Stimulated activated naive B cell treated with anti-CD40 and anti-IgM and Interleukin-4, amounts not matched to agents 10 μg/mL and 1 μg/mL and 100 μg/mL, for 72 hours (primary cell): ENCODE measurements around the gene FBXL7.

Experiments
- ATAC-seq, 2 donors: fragments of 150-1000 bp; cut with Tn5 transposase; replicated peaks; 2 replicates each; pipeline ENCODE4 v1.10.0; 2021; ENCODE audit warnings: moderate library complexity in 1 of 2
- DNase-seq: peaks from one replicate; pipeline ENCODE4 v3.0.0; 2021
- H3K27ac Mint-ChIP-seq: one replicate; pipeline ENCODE4 v1.8.0; 2022; ENCODE audit warnings: mild to moderate bottlenecking, mixed read lengths
- H3K27me3 Mint-ChIP-seq, 2 donors: one replicate each; pipeline ENCODE4 v1.8.0; 2022; ENCODE audit warnings: mixed read lengths in 2 of 2
- H3K36me3 Mint-ChIP-seq, 2 donors: one replicate each; pipeline ENCODE4 v1.8.0; 2022; ENCODE audit warnings: mixed read lengths in 2 of 2, mild to moderate bottlenecking in 1 of 2
- H3K4me1 Mint-ChIP-seq, 2 donors: one replicate each; pipeline ENCODE4 v1.8.0; 2022; ENCODE audit warnings: mixed read lengths in 2 of 2, mild to moderate bottlenecking in 1 of 2
- H3K4me3 Mint-ChIP-seq, 2 donors: one replicate each; pipeline ENCODE4 v1.8.0; 2022; ENCODE audit warnings: mild to moderate bottlenecking in 2 of 2, mixed read lengths in 2 of 2, moderate library complexity in 1 of 2
- H3K9me3 Mint-ChIP-seq, 2 donors: one replicate each; pipeline ENCODE4 v1.8.0; 2022; ENCODE audit warnings: mixed read lengths in 2 of 2, mild to moderate bottlenecking in 1 of 2

FBXL7 gene

GRCh38 chr5:15489571-15490235, 10.3 kb upstream of the FBXL7 start:
- peaks cover 1 to 6% of the 10 kb centered on the region in 2 donors for H3K9me3 Mint-ChIP-seq
- no peak for ATAC-seq
- H3K4me1 Mint-ChIP-seq: no peaks in the 10 kb centered on the region
- H3K36me3 Mint-ChIP-seq: no peaks in the 10 kb centered on the region
- no peaks in the 10 kb centered on the region for H3K27me3 Mint-ChIP-seq
- H3K27ac Mint-ChIP-seq: no peak overlapping the region
- DNase-seq: no peak
- H3K4me3 Mint-ChIP-seq: no peak overlapping the region

- Mint-ChIP-seq H3K4me3 (no peak overlapping the region), H3K27me3 (peaks cover 0 to under 1% of the 10 kb centered on the region in 2 donors), H3K9me3 (peaks cover 1 to 6% of the 10 kb centered on the region in 2 donors), H3K27ac (no peak overlapping the region), H3K36me3 (no peaks in the 10 kb centered on the region), H3K4me1 (no peaks in the 10 kb centered on the region)
- ATAC-seq (no peak), DNase-seq (no peak)
Measured at GRCh38 chr5:15492545-15492944, 7.4 kb upstream of the FBXL7 start.

- H3K27me3 Mint-ChIP-seq: peaks cover 9 to 10% of the 10 kb centered on the region in 2 donors
- no peak overlapping the region for H3K27ac Mint-ChIP-seq
- ATAC-seq (no peak), DNase-seq (no peak)
- peaks cover 3 to 9% of the 10 kb centered on the region in 2 donors for H3K9me3 Mint-ChIP-seq
- H3K4me3 Mint-ChIP-seq: no peak overlapping the region
- no peaks in the 10 kb centered on the region for H3K4me1 Mint-ChIP-seq
- H3K36me3 Mint-ChIP-seq: no peaks in the 10 kb centered on the region
Measured at GRCh38 chr5:15493501-15493900, 6.5 kb upstream of the FBXL7 start.

- ATAC-seq: no peak
- no peaks in the 10 kb centered on the region for H3K36me3 Mint-ChIP-seq
- peaks cover 3 to 9% of the 10 kb centered on the region in 2 donors for H3K9me3 Mint-ChIP-seq
- no peak overlapping the region for H3K27ac Mint-ChIP-seq
- H3K4me3 Mint-ChIP-seq: no peak overlapping the region
- no peaks in the 10 kb centered on the region for H3K4me1 Mint-ChIP-seq
- peaks cover 15 to 19% of the 10 kb centered on the region in 2 donors for H3K27me3 Mint-ChIP-seq
- DNase-seq: no peak
Measured at GRCh38 chr5:15495026-15495425, 5.0 kb upstream of the FBXL7 start.

- Mint-ChIP-seq H3K9me3 (peaks cover 3 to 9% of the 10 kb centered on the region in 2 donors), H3K27me3 (peaks cover 25 to 32% of the 10 kb centered on the region in 2 donors), H3K4me3 (no peak overlapping the region), H3K4me1 (no peaks in the 10 kb centered on the region), H3K27ac (no peak overlapping the region), H3K36me3 (no peaks in the 10 kb centered on the region)
- no peak for ATAC-seq
- no peak for DNase-seq
Measured at GRCh38 chr5:15496886-15497285, 3.1 kb upstream of the FBXL7 start.

GRCh38 chr5:15500325-15501001, 483 bp downstream of the FBXL7 start:
- H3K36me3 Mint-ChIP-seq: no peaks in the 10 kb centered on the region
- DNase-seq (no peak), ATAC-seq (no peak)
- H3K9me3 Mint-ChIP-seq: peaks cover 3 to 4% of the 10 kb centered on the region in 2 donors
- H3K4me3 Mint-ChIP-seq: no peak overlapping the region
- no peak overlapping the region for H3K27ac Mint-ChIP-seq
- peaks cover 34 to 48% of the 10 kb centered on the region in 2 donors for H3K27me3 Mint-ChIP-seq
- H3K4me1 Mint-ChIP-seq: no peaks in the 10 kb centered on the region

- peaks cover 3 to 4% of the 10 kb centered on the region in 2 donors for H3K9me3 Mint-ChIP-seq
- H3K27me3 Mint-ChIP-seq: peaks cover 34 to 48% of the 10 kb centered on the region in 2 donors
- peak overlapping the region; percentile 47 for H3K27ac Mint-ChIP-seq
- ATAC-seq: no peak
- H3K4me1 Mint-ChIP-seq: no peaks in the 10 kb centered on the region
- no peaks in the 10 kb centered on the region for H3K36me3 Mint-ChIP-seq
- H3K4me3 Mint-ChIP-seq: no peak overlapping the region
- DNase-seq: no peak
Measured at GRCh38 chr5:15501091-15501791, 1.3 kb downstream of the FBXL7 start.

GRCh38 chr5:15502208-15502607, 2.2 kb downstream of the FBXL7 start:
- H3K4me1 Mint-ChIP-seq: no peaks in the 10 kb centered on the region
- no peak overlapping the region for H3K27ac Mint-ChIP-seq
- H3K9me3 Mint-ChIP-seq: peaks cover 3 to 4% of the 10 kb centered on the region in 2 donors
- DNase-seq: no peak
- ATAC-seq: no peak
- no peaks in the 10 kb centered on the region for H3K36me3 Mint-ChIP-seq
- peaks cover 34 to 48% of the 10 kb centered on the region in 2 donors for H3K27me3 Mint-ChIP-seq
- no peak overlapping the region for H3K4me3 Mint-ChIP-seq

GRCh38 chr5:15506146-15506545, 6.2 kb downstream of the FBXL7 start:
- no peak for ATAC-seq
- peaks cover 12 to 23% of the 10 kb centered on the region in 2 donors for H3K27me3 Mint-ChIP-seq
- no peak overlapping the region for H3K27ac Mint-ChIP-seq
- DNase-seq: no peak
- peaks cover 0 to 1% of the 10 kb centered on the region in 2 donors for H3K9me3 Mint-ChIP-seq
- no peak overlapping the region for H3K4me3 Mint-ChIP-seq
- no peaks in the 10 kb centered on the region for H3K36me3 Mint-ChIP-seq
- H3K4me1 Mint-ChIP-seq: no peaks in the 10 kb centered on the region

- DNase-seq (no peak), ATAC-seq (no peak)
- Mint-ChIP-seq H3K4me3 (no peak overlapping the region), H3K27ac (no peak overlapping the region), H3K9me3 (peaks cover 0 to 1% of the 10 kb centered on the region in 2 donors), H3K4me1 (no peaks in the 10 kb centered on the region), H3K36me3 (no peaks in the 10 kb centered on the region), H3K27me3 (peaks cover 10 to 15% of the 10 kb centered on the region in 2 donors)
Measured at GRCh38 chr5:15506897-15507296, 6.9 kb downstream of the FBXL7 start.

GRCh38 chr5:15510092-15510491, 10.1 kb downstream of the FBXL7 start:
- Mint-ChIP-seq H3K36me3 (no peaks in the 10 kb centered on the region), H3K4me1 (no peaks in the 10 kb centered on the region), H3K27ac (no peak overlapping the region), H3K27me3 (no peaks in the 10 kb centered on the region), H3K4me3 (no peak overlapping the region), H3K9me3 (no peaks in the 10 kb centered on the region)
- no peak for DNase-seq
- ATAC-seq: no peak

- Mint-ChIP-seq H3K36me3 (no peaks in the 10 kb centered on the region), H3K9me3 (no peaks in the 10 kb centered on the region), H3K27ac (no peak overlapping the region), H3K27me3 (no peaks in the 10 kb centered on the region), H3K4me3 (no peak overlapping the region), H3K4me1 (no peaks in the 10 kb centered on the region)
- DNase-seq (no peak), ATAC-seq (no peak)
Measured at GRCh38 chr5:15510831-15511230, 10.9 kb downstream of the FBXL7 start.

- Mint-ChIP-seq H3K4me3 (no peak overlapping the region), H3K27me3 (no peaks in the 10 kb centered on the region), H3K9me3 (peaks cover 7 to 8% of the 10 kb centered on the region in 2 donors), H3K36me3 (no peaks in the 10 kb centered on the region), H3K4me1 (no peaks in the 10 kb centered on the region), H3K27ac (no peak overlapping the region)
- ATAC-seq: no peak
- no peak for DNase-seq
Measured at GRCh38 chr5:15513431-15513830, 13.5 kb downstream of the FBXL7 start.

- Mint-ChIP-seq H3K4me1 (no peaks in the 10 kb centered on the region), H3K27me3 (no peaks in the 10 kb centered on the region), H3K9me3 (peaks cover 7 to 8% of the 10 kb centered on the region in 2 donors)
Measured at GRCh38 chr5:15513911-15514310, 13.9 kb downstream of the FBXL7 start.

GRCh38 chr5:15515229-15515628, 15.2 kb downstream of the FBXL7 start:
- DNase-seq (no peak), ATAC-seq (no peak)
- Mint-ChIP-seq H3K36me3 (no peaks in the 10 kb centered on the region), H3K4me3 (no peak overlapping the region), H3K27me3 (no peaks in the 10 kb centered on the region), H3K4me1 (no peaks in the 10 kb centered on the region), H3K27ac (no peak overlapping the region), H3K9me3 (peaks cover 7 to 11% of the 10 kb centered on the region in 2 donors)

More at GRCh38 chr5:15513911-15514310, 13.9 kb downstream of the FBXL7 start:
- DNase-seq (no peak), ATAC-seq (no peak)
- Mint-ChIP-seq H3K36me3 (no peaks in the 10 kb centered on the region), H3K4me3 (no peak overlapping the region), H3K27ac (no peak overlapping the region)
